ENCODE data around the gene KLK10. TPM values are rescaled to one million over a fixed set of nuclear protein-coding genes. Genes with fewer than 3 reads are reported as not detected.
A peak's percentile ranks its signal among the peaks of the same experiment; 100 is the strongest.

Gene KLK10
- polyA plus RNA-seq, 1 of the 3 experiments (the other 2 are of a cell fraction) = not detected

DNA sequence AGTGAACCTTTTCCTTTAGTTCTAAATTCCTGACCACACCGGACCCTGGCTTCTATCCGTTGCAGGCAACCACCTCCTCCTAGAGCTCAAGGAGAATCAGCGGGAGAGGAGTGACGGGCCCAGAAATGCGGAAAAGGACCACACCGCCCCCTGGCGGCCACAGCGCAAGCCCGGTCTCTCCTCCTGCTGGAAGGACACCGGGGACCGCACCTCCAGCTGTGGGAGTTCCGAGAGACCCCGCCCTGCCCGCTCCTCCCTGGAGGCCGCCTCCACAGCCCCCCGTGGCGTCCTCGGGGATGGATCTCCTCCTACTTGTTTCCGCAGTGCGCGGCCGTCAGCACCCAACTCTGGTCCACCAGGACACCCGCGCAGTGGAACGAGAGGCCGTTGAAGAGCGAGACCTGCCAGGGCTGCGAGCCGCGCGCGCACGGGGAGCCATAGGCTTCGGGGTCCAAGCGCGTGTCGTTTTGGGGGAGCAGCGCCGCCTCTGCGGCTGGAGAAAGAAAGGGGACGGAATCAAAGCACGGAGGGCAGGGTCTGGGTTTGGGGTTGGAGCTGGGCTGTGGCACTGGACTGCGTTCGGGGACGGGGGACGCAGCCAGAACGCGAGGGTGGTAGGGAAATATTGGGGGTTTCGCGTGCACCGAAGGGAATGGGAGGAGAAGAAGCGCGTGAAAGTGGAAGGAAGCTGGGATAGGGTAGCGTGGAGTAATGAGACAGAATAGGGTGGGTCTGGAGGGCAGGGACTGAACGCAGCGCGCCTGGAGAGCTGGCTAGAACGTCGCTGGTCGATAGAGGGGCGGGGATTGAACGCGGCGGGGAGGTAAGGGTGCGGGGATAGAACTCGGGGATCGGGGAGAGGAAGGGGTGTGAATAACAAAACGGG lies 2.5 kb downstream of the KLK10 start:
- Histone ChIP-seq H3K27ac (ENCODE audit: low read depth in 2 of 2, low read length in 1 of 2) (no peak overlapping the region), H3K4me2 (peak overlapping the region; percentile 41; the same call in 1 of the 2 replicates), H3K9ac (no peak overlapping the region), H3K79me2 (ENCODE audit: insufficient read depth) (no peaks in the 10 kb centered on the region), H3K27me3 (ENCODE audit: insufficient read depth) (peaks cover 74% of the 10 kb centered on the region), H3K4me1 (ENCODE audit: control insufficient read depth in 1 of 2, insufficient read depth in 2 of 2, low read depth in 1 of 2, low read length in 1 of 2) (no peaks in the 10 kb centered on the region), H3K9me3 (no peaks in the 10 kb centered on the region), H3F3A (replicated peaks; ENCODE audit: insufficient read depth) (no peaks in the 10 kb centered on the region), H3K36me3 (replicated peaks in 1 of 2; ENCODE audit: control insufficient read depth in 1 of 2, insufficient read depth in 2 of 2, low read length in 1 of 2) (no peaks in the 10 kb centered on the region), H4K20me1 (ENCODE audit: insufficient read depth) (no peaks in the 10 kb centered on the region), H2AFZ (ENCODE audit: low read depth) (no peak overlapping the region), H3K4me3 (ENCODE audit: low read depth in 2 of 2, low read length in 1 of 2) (peak overlapping the region in 1 of 2 experiments; percentile 35; a peak in 1 of 4 replicates), H3K9me2 (no peaks in the 10 kb centered on the region)
- ChIA-PET CTCF (interaction anchor here (0.6 to 6.0 kb wide), 19 partner anchors 9 to 826 kb away, joined by 3 to 30 read pairs (median 4); no protein-coding TSS in a partner anchor), POLR2A (no interaction called here)
- WGBS (ENCODE audit: low lambda C conversion rate) = 5% methylated on average over 54 of the region's 68 CpGs
- TF ChIP-seq, protein P1, sequence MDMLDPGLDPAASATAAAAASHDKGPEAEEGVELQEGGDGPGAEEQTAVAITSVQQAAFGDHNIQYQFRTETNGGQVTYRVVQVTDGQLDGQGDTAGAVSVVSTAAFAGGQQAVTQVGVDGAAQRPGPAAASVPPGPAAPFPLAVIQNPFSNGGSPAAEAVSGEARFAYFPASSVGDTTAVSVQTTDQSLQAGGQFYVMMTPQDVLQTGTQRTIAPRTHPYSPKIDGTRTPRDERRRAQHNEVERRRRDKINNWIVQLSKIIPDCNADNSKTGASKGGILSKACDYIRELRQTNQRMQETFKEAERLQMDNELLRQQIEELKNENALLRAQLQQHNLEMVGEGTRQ (IDR thresholded peaks at IDR 0.05; ENCODE audit: borderline replicate concordance, low read depth, low read length) = no peak
- TF ChIP-seq SMC3 (IDR thresholded peaks at IDR 0.05; ENCODE audit: low read depth, low read length) (peak; percentile 30; the same call in 1 of the 2 replicates), RAD21 (IDR thresholded peaks at IDR 0.05; ENCODE audit: low read length) (peak; percentile 55), RXRA (IDR thresholded peaks at IDR 0.05; ENCODE audit: borderline replicate concordance, low read depth) (no peak), FOXJ3 (CRISPR knock-in tag; IDR thresholded peaks at IDR 0.05) (no peak)
- TF ChIP-seq, protein P2, sequence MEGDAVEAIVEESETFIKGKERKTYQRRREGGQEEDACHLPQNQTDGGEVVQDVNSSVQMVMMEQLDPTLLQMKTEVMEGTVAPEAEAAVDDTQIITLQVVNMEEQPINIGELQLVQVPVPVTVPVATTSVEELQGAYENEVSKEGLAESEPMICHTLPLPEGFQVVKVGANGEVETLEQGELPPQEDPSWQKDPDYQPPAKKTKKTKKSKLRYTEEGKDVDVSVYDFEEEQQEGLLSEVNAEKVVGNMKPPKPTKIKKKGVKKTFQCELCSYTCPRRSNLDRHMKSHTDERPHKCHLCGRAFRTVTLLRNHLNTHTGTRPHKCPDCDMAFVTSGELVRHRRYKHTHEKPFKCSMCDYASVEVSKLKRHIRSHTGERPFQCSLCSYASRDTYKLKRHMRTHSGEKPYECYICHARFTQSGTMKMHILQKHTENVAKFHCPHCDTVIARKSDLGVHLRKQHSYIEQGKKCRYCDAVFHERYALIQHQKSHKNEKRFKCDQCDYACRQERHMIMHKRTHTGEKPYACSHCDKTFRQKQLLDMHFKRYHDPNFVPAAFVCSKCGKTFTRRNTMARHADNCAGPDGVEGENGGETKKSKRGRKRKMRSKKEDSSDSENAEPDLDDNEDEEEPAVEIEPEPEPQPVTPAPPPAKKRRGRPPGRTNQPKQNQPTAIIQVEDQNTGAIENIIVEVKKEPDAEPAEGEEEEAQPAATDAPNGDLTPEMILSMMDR (IDR thresholded peaks at IDR 0.05) = peak; percentile 75
- DNase-seq = peak; percentile 83

DNA sequence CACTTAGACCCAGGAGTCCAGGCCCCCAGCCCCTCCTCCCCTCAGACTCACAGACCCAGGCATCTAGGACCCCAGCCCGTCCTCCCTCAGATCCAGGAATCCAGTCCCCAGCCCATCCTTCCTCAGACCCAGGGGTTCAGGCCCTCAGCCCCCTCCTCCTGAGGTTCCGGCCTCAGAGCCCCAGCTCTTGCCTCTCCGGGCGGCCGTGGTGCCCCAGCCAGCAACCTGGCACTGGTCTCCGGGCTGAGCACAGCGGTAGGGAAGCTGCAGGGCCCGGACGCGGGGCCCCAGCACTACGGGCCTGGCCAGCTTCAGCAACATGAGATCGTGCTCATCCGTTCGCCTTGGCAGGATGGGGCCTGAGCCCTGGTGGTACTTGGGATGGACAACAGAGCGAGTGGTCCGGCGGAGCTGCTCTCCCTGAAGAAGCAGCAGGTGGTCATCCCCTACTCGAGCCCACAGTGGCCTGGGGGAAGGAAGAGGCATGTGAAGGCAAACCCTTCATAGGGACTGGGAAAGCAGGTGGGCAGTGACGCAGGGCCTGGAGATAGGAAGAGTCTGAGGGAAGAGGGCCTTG lies 3.7 kb downstream of the KLK10 start:
- H3K9me3 ChIP-seq = no peaks in the 10 kb centered on the region
- H3K4me3 ChIP-seq (ENCODE audit: low read depth in 2 of 2, low read length in 1 of 2) = no peak overlapping the region
- H3K9ac ChIP-seq = no peak overlapping the region
- H3K27ac ChIP-seq (ENCODE audit: low read depth in 2 of 2, low read length in 1 of 2) = no peak overlapping the region
- no peaks in the 10 kb centered on the region for H3K36me3 ChIP-seq (replicated peaks in 1 of 2; ENCODE audit: control insufficient read depth in 1 of 2, insufficient read depth in 2 of 2, low read length in 1 of 2)
- H3K79me2 ChIP-seq (ENCODE audit: insufficient read depth) = no peaks in the 10 kb centered on the region
- ChIA-PET CTCF (interaction anchor here (1.1 to 6.0 kb wide), 5 partner anchors 21 to 95 kb away, joined by 3 to 30 read pairs (median 7); no protein-coding TSS in a partner anchor), POLR2A (no interaction called here)
- 54% methylated on average over 15 of the region's 19 CpGs for WGBS (ENCODE audit: low lambda C conversion rate)
- no peak overlapping the region for H3K4me2 ChIP-seq
- DNase-seq = no peak
- no peaks in the 10 kb centered on the region for H3K9me2 ChIP-seq
- H2AFZ ChIP-seq (ENCODE audit: low read depth) = no peak overlapping the region
- peaks cover 74% of the 10 kb centered on the region for H3K27me3 ChIP-seq (ENCODE audit: insufficient read depth)
- H3F3A ChIP-seq (replicated peaks; ENCODE audit: insufficient read depth) = no peaks in the 10 kb centered on the region
- H4K20me1 ChIP-seq (ENCODE audit: insufficient read depth) = no peaks in the 10 kb centered on the region
- H3K4me1 ChIP-seq (ENCODE audit: control insufficient read depth in 1 of 2, insufficient read depth in 2 of 2, low read depth in 1 of 2, low read length in 1 of 2) = no peaks in the 10 kb centered on the region
- TF ChIP-seq FOXJ3 (CRISPR knock-in tag; IDR thresholded peaks at IDR 0.05) (no peak), FOSL2 (IDR thresholded peaks at IDR 0.05; ENCODE audit: borderline replicate concordance, low read depth) (no peak), RFX5 (IDR thresholded peaks at IDR 0.05; ENCODE audit: low read length) (no peak), TAF1 (IDR thresholded peaks at IDR 0.05; ENCODE audit: borderline replicate concordance, low read depth, low read length) (no peak), SIN3A (IDR thresholded peaks at IDR 0.05; ENCODE audit: borderline replicate concordance, low read depth, low read length) (no peak), NRF1 (IDR thresholded peaks at IDR 0.05; ENCODE audit: low read depth, low read length) (no peak), JUND (IDR thresholded peaks at IDR 0.05) (no peak), TCF12 (IDR thresholded peaks at IDR 0.05) (no peak), NFIC (IDR thresholded peaks at IDR 0.05; ENCODE audit: borderline replicate concordance) (no peak), EP300 (IDR thresholded peaks at IDR 0.05; ENCODE audit: borderline replicate concordance in 1 of 2, low read depth in 1 of 2, low read length in 1 of 2) (no peak)
- TF ChIP-seq, protein P3, sequence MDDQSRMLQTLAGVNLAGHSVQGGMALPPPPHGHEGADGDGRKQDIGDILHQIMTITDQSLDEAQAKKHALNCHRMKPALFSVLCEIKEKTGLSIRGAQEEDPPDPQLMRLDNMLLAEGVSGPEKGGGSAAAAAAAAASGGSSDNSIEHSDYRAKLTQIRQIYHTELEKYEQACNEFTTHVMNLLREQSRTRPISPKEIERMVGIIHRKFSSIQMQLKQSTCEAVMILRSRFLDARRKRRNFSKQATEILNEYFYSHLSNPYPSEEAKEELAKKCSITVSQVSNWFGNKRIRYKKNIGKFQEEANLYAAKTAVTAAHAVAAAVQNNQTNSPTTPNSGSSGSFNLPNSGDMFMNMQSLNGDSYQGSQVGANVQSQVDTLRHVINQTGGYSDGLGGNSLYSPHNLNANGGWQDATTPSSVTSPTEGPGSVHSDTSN (IDR thresholded peaks at IDR 0.05) = no peak
- TF ChIP-seq, protein P4, sequence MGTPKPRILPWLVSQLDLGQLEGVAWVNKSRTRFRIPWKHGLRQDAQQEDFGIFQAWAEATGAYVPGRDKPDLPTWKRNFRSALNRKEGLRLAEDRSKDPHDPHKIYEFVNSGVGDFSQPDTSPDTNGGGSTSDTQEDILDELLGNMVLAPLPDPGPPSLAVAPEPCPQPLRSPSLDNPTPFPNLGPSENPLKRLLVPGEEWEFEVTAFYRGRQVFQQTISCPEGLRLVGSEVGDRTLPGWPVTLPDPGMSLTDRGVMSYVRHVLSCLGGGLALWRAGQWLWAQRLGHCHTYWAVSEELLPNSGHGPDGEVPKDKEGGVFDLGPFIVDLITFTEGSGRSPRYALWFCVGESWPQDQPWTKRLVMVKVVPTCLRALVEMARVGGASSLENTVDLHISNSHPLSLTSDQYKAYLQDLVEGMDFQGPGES (IDR thresholded peaks at IDR 0.05; ENCODE audit: low read depth, low read length) = no peak
- TF ChIP-seq, protein P5, sequence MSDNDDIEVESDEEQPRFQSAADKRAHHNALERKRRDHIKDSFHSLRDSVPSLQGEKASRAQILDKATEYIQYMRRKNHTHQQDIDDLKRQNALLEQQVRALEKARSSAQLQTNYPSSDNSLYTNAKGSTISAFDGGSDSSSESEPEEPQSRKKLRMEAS (IDR thresholded peaks at IDR 0.05; ENCODE audit: low read depth) = no peak
